Stimulated activated CD4-positive, alpha-beta T cell treated with anti-CD3 and anti-CD28 coated beads, Interleukin-15, amount 100 ng/mL, for 48 hours (primary cell): ENCODE results near the gene RAB4A.
A peak's percentile ranks its signal among the peaks of the same experiment; 100 is the strongest.

Source experiments
- DNase-seq, 2 donors: peaks; one replicate each; pipeline ENCODE4 v3.0.0-alpha.2; 2020; ENCODE audit warnings: low read depth in 2 of 2

Gene RAB4A, protein sequence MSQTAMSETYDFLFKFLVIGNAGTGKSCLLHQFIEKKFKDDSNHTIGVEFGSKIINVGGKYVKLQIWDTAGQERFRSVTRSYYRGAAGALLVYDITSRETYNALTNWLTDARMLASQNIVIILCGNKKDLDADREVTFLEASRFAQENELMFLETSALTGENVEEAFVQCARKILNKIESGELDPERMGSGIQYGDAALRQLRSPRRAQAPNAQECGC

DNA sequence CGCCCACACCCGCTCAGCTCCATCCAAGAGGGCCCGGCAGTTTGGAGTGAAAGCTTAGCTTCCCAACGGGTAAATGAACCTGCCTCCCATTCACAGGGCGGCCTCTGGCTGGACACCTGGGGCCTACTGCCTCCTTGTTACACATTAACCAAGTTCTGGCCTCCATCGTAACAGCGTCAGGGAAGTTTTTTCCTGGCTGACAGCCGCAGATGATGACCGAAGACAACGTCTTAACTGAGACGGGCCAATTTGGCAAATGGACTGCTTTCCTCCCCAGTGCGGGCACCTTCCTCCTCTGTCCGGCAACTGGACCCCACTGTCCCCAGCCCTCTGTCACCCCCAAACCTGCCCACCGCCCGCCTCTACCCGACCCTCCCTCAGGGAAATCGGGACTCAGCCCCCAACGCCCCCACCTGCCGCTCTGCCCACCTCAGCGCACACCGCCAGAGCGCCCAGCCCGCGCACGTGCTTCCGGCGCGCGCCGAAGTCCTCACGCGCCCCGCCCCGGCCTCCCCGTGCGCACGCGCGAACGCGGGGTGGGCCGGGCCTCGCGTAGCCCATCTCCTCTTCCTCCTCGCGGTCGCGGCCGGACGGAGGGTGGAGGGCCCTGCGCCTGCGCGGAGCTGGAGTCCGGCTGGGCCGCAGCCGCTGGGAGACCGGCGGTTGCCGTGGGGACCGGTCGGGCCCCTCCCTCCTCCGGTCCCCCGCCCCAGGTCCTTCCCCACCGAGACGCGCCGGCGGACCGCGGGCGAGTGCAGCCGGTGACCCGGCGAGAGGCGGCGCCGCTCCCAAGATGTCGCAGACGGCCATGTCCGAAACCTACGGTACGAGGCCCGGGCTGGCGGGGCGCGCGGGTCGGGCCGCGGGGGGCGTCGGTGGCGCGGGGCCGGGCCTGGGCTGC is at the start of gene RAB4A:
TSS of gene RAB4A (plus strand) at position 565 of the 901 bp plus-strand sequence. CDS start at position 794, 229 bp downstream.
- DNase-seq: peak; percentile 48 to 61

DNA sequence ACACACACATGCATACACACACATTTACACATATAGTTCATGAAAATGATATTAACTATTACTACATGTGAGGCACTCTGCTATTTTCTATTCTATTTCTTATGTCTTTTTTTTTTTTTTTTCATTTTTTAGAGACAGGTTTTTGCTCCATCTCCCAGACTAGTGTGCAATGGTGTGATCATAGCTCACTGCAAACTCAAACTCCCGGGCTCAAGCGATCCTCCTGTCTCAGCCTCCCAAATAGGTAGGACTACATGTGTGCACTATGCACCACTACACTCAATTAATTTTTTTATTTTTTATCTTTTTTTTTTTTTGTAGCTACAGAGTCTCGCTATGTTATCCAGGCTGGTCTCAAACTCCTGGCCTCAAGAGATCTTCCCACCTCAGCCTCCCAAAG is 48.8 kb upstream of the RAB4A start:
- DNase-seq: no peak

DNA sequence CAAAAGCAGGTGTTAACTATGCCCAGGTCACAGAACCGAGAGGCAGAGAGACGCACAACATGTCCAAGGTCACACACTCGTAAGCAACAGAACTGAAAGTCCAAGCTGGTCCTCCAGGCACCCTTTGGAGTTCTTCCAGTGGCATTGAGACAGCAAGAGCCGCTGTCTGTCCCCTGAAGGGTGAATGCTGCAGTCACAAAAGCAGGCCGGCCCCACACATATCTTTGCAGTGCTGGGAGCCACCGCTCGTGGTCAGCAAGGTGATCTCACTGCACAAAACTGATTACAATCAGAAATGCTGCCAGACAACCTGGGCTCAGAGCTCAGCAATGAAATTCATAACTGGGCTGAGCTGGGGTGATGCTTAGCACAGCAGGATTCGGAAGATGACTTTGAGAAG is 47.4 kb upstream of the RAB4A start:
- no peak for DNase-seq

DNA sequence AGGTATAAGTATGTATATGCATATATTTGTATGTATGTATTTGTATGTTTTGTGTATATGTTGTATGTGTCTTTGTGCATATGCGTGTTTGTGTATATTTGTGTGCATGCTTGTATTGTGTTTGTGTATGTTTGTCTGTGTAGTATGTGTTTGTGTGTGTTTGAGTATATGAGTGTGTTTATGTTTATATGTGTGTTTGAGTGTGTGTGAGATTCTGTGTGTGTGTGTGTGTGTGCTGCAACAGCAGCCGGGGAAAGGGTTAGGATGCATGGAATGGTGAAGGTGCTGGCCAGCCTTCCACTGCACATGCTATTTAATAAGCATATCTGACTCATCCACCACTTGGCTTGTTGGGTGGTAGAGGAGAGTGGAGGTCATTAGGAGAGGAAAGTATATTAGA is 46.6 kb upstream of the RAB4A start:
- no peak for DNase-seq

DNA sequence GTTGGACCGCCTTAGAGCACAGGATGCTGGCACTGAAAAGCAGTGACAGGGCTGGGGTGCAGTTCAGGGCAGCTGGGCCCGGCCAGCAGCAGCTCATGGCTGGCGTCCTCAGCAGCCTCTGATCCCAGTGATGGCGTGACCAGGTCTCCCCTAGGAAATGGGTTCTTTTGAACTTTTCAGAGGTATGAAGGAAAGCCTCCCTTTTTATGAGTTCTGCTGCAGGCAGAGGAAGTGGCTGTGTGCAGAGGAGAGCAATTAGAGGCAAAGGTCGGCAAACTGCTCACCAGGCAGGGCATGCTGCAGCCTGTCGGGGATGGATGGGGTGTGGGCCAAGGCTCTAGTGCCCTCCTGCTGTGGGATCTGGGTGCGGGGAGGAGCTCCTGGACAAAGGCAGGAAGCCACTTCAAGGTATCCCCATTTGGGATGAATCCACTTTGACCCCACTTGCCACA is 45.6 kb upstream of the RAB4A start:
- DNase-seq: no peak

DNA sequence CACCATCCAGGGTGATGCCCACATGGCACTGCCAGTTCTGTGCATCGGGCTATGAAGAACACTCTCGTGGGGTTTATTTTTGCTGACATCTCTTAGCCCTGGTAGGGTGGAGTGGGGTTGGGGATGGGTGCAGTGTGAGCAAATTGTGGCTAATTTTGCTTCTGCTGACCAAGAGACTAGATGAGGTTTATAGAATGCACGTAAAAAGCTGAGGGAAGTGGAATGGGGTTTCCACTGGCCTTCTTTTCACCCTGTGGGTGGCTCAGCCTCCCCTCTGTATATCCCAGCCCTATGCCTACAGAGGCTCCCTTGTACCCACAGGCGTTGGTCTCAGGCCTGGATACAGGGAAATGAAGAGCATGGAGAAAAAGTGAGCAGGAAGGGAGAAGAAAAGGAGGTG is 44.1 kb upstream of the RAB4A start:
- DNase-seq: no peak

DNA sequence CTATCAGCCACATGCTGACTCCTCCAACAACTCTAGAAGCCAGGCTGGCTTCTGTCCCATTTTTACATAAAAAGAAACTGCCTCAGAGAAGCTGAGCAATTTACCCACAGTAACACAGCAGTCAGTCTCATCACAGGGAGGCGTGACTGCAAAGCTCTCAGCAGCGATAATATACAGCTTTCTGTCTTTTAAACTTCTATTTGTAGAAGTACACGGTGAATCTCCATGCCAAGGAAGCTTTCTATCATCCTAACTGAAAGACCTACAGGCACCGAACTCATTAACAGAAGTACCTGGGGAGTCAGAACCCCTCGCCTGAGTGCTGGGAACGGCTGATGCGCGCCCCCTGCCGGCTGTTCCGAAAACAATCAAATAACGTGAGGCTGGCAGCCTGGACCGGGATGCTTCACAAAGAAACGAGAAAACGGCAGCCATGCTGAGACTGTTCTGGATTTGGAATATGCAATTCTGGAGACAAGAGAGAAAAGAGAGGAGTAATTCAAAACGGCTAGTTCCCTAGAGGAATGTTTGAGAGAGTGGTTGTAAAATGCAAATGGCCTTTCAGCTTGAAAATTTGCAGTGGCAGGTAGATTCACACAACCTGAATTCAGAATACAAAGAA is 43.5 kb upstream of the RAB4A start:
- DNase-seq: peak; percentile 53 to 68

DNA sequence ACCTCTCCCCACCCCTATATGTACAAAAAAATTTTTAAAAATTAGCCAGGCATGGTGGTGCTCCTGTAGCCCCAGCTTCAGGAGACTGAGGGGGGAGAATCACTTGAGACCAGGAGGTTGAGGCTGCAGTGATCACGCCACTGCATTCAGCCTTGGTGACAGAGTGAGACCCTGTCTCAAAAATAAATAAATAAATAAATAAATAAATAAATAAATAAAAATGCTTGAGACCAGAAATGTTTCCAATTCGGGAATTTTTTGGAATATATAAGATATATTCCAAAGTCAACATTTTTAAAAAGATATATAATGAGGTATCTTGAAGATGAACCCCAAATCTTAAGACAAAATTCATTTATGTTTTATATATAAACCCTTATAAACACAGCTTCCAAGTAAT is 42.4 kb upstream of the RAB4A start:
- DNase-seq: no peak

DNA sequence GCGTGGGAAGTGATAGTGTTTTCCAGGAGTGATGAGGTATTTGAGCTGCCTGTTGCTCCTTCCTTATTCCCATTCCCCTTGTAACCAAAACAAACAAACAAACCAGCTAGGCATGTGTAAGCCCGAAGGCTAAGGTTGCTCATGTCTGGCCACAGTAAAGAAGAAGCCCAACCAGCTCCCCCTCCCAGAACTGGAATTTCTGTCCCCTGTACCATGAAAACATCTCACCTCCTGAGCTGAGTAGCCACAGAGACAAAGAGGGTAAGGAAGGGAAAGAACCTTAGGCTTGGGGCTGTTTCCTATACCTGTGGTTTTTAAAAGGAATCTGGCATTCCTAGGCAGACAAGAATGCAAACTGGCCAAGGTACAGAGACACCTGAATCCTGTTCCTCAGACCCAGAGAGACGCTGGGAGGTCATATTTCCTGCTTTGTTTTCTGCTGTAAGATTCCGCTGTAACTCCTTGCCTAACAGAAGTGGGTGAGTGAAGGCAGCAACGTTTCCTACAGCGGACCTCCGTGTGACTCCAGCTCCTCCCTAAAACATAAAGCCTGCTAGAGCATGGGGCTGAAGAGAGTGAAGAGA is 41.7 kb upstream of the RAB4A start:
- no peak for DNase-seq

DNA sequence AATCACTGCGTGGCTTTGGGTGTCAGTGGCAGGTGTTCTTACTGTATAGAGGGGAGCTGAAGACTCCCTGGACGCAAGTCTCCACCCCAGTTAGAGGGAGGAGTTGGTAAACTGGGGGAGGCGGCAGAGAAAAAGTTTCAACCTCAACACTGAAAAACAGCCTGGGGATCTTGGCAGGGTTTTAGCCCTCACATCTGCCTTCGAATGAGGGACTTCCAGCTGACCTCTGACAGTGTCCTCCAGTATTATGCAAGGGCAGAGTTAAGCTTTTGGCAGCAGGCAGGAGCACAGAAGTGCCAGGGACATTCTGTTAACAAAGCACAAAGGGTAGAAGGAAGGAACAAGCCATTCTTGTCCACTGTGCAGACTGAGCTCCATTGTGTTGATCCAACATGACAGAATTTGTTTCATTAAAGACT is 41.2 kb upstream of the RAB4A start:
- DNase-seq: no peak

DNA sequence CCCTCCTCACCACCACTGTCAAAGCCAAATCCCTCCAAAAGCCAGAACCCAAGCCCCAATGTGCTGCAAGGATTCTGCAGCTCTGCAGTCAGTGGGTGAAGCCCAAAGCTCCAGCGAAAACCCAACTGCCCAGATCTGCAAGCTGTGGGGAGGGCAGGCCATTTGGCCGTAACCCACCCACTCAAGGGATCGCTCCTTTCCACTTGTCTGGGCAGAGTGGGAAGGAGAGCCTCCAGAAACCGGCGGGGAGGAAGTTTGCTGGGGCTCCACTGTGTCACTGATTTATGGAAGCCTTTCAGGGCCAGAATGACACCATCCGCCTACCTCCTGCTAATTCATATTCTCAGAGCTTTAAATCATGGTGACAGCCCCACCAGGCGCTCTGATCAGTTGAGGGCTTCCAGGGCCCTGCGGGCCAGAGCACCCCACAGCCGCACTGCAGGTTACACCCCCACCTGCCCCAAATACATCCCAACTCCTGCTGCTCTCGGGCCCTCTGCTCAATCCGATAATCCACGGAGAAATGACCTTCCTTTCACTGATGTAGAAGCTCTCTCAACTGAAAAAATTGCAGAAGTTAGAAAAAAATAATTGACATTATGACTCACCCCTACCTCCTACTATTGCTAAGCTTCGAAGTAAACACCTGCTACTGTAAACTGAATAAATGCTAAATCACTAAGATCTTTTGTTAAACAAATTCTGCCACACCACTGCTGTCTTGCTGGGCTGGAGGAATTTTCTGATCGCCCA is 40.6 kb upstream of the RAB4A start:
- no peak for DNase-seq

DNA sequence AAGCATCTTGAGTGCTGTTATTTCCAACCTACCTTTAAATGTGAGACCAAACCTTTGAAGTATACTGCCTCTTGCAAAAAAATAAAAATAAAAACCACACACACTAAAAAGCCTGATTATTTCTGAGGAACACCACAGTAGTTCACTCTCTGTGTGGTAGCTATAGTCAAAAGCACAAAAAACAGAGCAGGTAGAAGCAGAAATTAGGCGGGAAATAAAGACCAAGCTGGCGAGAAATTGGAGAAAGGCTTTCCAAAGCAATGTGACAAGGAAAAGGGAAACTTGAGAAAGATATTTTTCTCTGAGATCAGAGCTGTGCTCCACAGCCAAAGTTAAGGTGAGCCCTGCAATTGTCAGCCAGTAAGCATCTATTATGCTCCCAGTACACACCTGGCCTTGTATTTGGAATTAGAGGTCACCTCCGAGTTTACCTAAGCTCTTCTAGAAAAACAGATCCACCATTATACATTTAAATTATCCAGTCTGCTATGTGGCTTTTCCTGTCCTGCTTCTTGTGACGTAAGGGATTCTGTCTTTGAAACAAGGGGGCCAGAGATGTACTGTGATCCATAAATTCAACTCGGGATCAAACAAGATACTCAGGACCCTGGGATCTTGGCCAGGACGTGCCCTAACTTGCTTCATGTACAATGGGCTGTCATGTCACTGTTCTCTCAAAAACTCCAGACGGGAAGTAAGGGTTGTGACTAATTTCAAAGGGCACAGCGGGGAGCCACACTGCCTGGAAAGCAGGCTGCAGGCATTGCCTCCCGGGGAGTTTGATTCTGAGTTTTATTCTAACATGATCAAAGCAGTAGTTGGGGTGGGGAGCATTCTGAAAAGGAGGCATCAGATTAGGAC is 39.8 kb upstream of the RAB4A start:
- DNase-seq: no peak

DNA sequence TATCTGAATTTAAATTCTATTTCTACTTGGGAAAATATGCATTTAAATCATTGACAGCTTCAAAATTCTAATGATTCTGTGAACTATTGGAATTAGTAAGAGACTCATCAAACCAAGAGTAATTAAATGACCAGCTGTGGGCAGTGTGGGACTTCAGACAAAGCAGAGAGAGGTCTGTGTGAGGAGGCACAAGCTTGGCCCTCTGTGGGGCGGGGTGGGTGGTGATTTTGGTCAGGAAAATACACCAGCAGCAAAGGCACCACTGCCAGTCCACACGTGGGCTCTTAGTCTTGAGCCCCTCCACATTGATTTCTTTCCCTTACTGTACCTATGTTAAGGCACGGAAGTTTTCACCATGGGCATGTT is 39.2 kb upstream of the RAB4A start:
- DNase-seq: no peak

DNA sequence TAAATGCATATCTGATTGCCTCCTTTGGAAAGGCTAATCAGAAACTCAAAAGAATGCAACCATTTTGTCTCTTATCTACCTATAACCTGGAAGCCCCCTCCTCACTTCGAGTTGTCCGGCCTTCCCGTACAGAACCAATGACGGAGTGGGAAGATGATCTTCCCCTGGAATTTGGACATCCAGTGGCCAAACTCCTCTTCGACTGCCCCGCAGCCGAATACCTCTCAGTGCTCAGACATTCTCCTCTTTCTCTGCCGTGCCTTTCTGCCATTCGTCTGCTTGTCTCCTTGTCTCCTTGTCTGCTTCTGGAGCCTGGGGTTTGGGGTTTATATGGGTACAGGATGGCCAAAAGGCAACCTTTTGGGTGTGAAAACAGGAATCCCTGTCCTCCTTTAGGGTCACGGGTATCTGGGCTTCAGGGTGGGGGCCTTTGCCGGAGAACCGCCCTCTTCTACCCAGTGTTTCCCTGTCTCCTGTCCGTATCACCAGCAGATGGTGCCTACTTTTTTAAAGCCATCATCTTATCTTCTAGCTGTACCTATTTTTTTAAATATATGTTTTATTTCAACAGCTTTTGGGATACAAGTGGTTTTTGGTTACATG is 35.9 kb upstream of the RAB4A start:
- no peak for DNase-seq

DNA sequence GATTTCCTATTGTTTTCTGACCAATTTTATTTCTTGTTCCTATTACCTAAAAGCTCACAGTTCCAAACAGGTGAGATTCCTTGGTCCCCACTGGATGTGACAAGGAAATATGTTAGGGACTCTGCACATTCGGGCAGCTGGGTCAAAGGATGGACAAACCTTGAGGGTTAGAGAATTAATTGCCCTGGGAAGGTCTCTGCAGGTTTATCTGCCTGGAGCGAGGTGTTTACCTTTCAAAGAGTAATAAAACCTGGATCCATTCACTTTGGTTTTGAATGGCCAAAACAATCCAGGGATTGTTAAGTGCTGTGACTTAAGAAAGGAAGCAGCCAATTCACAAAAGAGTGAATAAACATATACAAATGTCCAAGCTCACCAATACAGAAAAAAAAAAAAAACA is 33.6 kb upstream of the RAB4A start:
- DNase-seq: no peak

DNA sequence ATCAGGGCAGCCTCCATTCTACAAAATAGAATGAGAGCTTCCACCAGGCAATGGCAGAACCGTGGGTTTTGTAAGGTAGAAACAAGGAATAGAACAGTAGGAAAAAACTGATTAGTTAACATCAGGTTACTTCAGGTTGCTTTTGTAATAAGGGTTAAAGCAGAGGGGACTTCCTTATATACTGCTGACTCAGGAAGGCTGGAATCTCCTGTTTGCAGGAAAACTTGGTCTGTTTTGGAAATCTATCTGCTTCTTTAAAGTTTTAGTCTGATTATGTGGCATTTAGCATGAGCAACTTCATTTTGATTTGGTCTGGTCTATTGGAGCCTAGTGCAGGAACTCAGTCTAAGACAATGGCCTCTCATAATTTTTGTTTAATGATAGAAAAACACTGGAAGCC is 32.7 kb upstream of the RAB4A start:
- no peak for DNase-seq

DNA sequence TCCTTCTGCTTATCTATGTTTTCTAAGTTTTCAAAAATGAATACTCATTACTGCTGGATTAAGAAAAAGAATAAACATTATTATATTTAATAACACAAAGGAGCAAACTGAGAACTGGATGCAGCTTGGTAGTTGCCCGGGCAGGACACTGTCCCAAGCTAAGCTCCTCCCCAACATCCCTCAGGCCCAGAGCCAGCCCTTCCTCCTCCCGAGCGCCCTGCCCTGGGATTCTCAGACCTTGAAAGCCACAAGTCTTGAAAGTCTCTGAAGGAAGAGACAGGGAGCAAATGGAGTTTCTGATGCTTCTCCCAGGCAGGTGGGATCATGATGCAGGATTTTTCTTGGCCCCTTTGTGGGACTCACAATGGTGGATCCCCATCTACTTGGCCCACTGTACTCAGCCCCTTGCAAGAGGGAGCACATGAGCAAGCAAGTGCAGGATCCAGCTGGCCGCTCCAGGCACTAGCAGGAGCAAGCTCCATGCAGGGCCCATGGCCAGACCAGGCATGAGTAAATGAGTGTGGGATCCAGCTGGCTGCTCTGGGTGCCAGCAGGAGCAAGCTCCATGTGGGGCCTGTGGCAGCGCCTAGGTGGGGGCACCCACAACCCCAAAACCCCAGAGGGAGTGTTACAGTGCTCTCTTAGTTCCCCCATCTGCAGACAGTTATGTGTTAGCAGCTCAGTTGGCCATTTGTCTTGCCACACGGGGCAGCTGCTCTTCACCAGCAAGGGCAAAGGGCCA is 32.1 kb upstream of the RAB4A start:
- DNase-seq: no peak

DNA sequence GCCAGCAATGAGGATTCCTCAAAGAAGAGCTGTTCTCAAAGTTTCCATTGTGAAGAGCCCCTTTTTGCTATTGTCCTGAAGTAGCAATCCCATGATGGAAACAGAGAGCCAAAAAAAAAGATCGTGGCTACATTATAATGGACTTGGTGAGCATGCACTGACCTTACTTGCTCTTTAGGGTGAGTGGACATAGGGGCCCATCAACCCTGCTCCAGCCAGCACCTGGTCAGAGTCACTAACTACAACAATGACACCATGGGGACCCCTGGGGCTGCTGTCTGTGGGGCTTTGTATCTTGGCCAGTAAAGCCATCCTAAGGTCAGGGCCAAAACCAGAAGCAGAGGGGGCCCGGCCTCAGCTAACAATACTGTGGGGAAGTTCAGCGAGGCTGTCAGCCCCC is 30.4 kb upstream of the RAB4A start:
- no peak for DNase-seq

DNA sequence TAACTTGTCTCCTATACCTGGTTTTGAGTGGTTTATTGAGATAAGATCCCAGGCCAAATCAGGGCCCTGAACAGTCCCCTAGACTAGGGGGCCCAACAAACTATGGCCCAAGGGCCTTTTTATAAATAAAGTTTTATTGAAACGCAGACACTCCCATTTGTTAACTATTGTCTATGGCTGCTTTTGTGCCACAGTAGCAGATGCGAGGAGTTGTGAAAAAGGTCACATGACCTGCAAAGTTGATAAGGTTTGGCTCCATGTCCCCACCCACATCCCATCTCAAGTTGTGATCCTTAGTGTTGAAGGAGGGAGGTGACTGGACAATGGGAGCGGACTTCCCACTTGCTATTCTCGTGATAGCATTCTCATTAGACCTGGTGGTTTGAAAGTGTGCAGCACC is 29.5 kb upstream of the RAB4A start:
- DNase-seq: no peak

DNA sequence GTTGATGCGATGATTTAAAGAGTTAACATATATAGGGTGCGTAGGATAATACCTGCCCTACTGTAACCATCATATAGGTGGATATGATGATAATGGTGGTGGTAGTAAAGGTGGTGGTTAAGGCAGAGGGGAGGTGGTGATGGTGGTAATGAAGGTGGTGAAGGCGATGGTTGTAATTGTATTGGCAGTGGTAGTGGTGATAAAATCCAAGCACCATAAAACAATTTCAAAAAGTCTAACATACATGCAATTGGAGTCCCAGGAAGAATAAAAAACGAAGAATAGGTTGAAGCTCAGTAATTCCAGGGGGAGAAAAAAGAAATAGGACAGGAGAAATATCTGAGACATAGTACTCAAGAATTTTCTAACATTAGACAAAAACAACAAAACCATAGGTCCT is 27.3 kb upstream of the RAB4A start:
- no peak for DNase-seq
